Right lobe of liver (tissue), 6 donors: ENCODE results near the gene ZNF3. TPM values are rescaled to one million over a fixed set of nuclear protein-coding genes. Genes with fewer than 3 reads are reported as not detected.

Experiments
- ATAC-seq, 4 donors: fragments of 200-7000 bp; cut with Tn5 transposase; one replicate each; pipeline ENCODE4 v1.9.1; 2020; ENCODE audit warnings: mild to moderate bottlenecking in 4 of 4, moderate library complexity in 4 of 4
- DNase-seq, 3 donors: peaks; one replicate each; pipeline ENCODE4 v3.0.0-alpha.2; 2020
- H3K27ac ChIP-seq, 3 donors: fragments of 200-600 bp; one replicate each; pipeline ENCODE4 v1.8.0; 2022
- H3K27me3 ChIP-seq, 2 donors: fragments of 200-600 bp; one replicate each; pipeline ENCODE4 v1.8.0; 2022
- H3K36me3 ChIP-seq, 4 donors: fragments of 200-600 bp; sonication (generic) in 1 of 4; one replicate each; pipeline versions ENCODE4 v1.5.1 to v1.8.0; 2017 to 2022; ENCODE audit warnings: control low read depth in 1 of 4
- H3K4me1 ChIP-seq, 4 donors: fragments of 200-600 bp; sonication (generic) in 1 of 4; one replicate each; pipeline versions ENCODE4 v1.5.1 to v1.8.0; 2017 to 2022; ENCODE audit warnings: control low read depth in 1 of 4
- H3K4me3 ChIP-seq, 3 donors: fragments of 200-600 bp; one replicate each; pipeline ENCODE4 v1.8.0; 2022
- H3K9me3 ChIP-seq, 4 donors: fragments of 200-600 bp; sonication (generic) in 1 of 4; one replicate each; pipeline versions ENCODE4 v1.5.1 to v1.8.0; 2017 to 2022; ENCODE audit warnings: control low read depth in 1 of 4
- POLR2A ChIP-seq: fragments of 450-650 bp; IDR thresholded peaks from one replicate; pipeline ENCODE4 v1.6.1; 2017; ENCODE audit warnings: antibody characterized with exemption, mild to moderate bottlenecking
- WGBS: methylation state at CpG from one replicate; pipeline ENCODE4 v1.1.6; 2018; ENCODE audit warnings: low coverage, low lambda C conversion rate; ENCODE audit not compliant: insufficient coverage; ENCODE audit errors: missing lambda C conversion rate; 5-methylcytosine and 5-hydroxymethylcytosine counted together
- intact Hi-C, 2 donors: fragments of 100-400 bp; cut with DNase I; formaldehyde crosslinking; loops; one replicate each; pipeline versions ENCODE4 v1.11.2 to v1.14.1; 2022
- total RNA-seq, 6 experiments: library from RNA; depleted of rRNA in 2 of 6; stranded (reverse); fragments of >200 nt in 2 of 6; fragmentation: NEBNext Ultra II Directional in 3 of 6; extraction: Animal tissue kit (Norgen Biotek cat#: 25700) in 3 of 6; gene quantifications; one replicate each; pipeline versions ENCODE4 v1.1.0 to v1.2.4, GENCODE V29; 2016 to 2023
- TF ChIP-seq, protein P1 (sequence below), 4 donors: fragments of 200-600 bp in 3 of 4; fragments of 450-650 bp in 1 of 4; IDR thresholded peaks; one replicate each; pipeline versions ENCODE4 v1.5.1 to v1.8.0; 2016 to 2022; ENCODE audit warnings: antibody characterized with exemption in 4 of 4, mild to moderate bottlenecking in 2 of 4
- donor health status: DM: no; HTN: yes; CAD: no.
- donor health status: DM: no; HTN: no; CAD: no.
- donor health status: DM: no; HTN: no; CAD: no.
- donor health status: DM: no; HTN: yes; CAD: no.
- donor health status: DM: no; HTN: yes; CAD: no.

Gene ZNF3
- total RNA-seq, 6 experiments from 2014 or later, result 9.7 to 18.8 (median 14.0) TPM

DNA sequence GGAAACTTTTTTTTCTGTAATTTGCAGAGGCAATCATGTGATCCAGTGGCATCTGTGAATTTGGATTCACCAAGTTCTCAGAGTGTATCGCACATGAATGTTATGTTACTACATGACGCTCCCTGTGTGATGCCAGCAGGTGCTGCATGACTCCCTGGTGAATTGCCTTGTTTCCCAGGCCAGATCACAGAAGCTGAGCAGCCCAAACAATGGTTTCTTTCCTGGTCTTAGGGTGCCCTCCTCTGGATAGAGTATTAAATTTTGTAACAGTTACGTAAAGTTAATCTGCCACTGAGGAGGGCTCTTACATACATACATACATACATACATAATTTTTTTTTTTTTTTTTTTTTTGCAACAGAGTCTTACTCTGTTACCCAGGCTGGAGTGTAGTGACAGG, 28.3 kb downstream of the ZNF3 start:
- TF ChIP-seq POLR2A, result no peak
- TF ChIP-seq, protein P1, sequence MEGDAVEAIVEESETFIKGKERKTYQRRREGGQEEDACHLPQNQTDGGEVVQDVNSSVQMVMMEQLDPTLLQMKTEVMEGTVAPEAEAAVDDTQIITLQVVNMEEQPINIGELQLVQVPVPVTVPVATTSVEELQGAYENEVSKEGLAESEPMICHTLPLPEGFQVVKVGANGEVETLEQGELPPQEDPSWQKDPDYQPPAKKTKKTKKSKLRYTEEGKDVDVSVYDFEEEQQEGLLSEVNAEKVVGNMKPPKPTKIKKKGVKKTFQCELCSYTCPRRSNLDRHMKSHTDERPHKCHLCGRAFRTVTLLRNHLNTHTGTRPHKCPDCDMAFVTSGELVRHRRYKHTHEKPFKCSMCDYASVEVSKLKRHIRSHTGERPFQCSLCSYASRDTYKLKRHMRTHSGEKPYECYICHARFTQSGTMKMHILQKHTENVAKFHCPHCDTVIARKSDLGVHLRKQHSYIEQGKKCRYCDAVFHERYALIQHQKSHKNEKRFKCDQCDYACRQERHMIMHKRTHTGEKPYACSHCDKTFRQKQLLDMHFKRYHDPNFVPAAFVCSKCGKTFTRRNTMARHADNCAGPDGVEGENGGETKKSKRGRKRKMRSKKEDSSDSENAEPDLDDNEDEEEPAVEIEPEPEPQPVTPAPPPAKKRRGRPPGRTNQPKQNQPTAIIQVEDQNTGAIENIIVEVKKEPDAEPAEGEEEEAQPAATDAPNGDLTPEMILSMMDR (IDR thresholded peaks at IDR 0.05), result peak in 3 of 4 donors; percentile 44 to 66 (median 45)

DNA sequence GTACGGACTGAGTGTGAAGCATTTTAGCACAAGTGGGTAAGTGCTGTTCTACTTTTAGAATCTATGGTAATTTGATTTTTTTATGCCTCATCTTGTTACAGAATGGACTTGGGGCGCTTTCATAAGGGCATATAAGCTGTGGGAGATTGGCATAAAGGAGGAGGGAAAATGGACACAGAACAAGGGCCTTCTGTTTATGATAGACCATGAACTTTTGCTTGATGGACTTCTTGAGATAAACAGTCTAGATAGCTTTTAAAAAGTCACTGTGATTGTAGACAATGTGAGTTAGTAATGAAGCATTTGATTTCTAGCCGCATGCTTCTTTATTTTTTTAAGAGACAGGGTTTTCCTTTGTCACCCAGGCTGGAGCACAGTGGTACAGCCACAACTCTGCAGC, 29.9 kb downstream of the ZNF3 start:
- no peak overlapping the region for H3K4me3 ChIP-seq
- H3K36me3 ChIP-seq, result peaks cover 0 to 3% (median under 1%) of the 10 kb centered on the region in 4 donors
- peaks cover 0 to 5% (median 0%) of the 10 kb centered on the region in 4 donors for H3K4me1 ChIP-seq
- ATAC-seq (no peak), DNase-seq (no peak)
- 75% methylated on average over 3 of the region's 3 CpGs for WGBS
- no peaks in the 10 kb centered on the region for H3K9me3 ChIP-seq
- no peak for TF ChIP-seq POLR2A
- TF ChIP-seq, protein P1 (IDR thresholded peaks at IDR 0.05), result no peak
- intact Hi-C loops, result loop anchor here in 1 of 2 donors (10.0 kb wide), 1 partner anchor 137 kb away; the partner anchor contains the start of gene TRIM4
- no peaks in the 10 kb centered on the region for H3K27me3 ChIP-seq
- H3K27ac ChIP-seq, result no peak overlapping the region

More for the DNA sequence above, 28.3 kb downstream of the ZNF3 start:
- 9% methylated on average over 3 of the region's 3 CpGs for WGBS
- Histone ChIP-seq H3K27ac (no peak overlapping the region), H3K4me3 (no peak overlapping the region), H3K27me3 (no peaks in the 10 kb centered on the region), H3K9me3 (no peaks in the 10 kb centered on the region), H3K36me3 (peaks cover 0 to 19% (median 5%) of the 10 kb centered on the region in 4 donors), H3K4me1 (peaks cover 0 to 5% (median 0%) of the 10 kb centered on the region in 4 donors)
- intact Hi-C loops, result loop anchor here in 1 of 2 donors (10.0 kb wide), 1 partner anchor 138 kb away; the partner anchor contains the start of gene TRIM4
- DNase-seq (peak in 1 of 3 donors; percentile 64), ATAC-seq (peak; percentile 63 to 84 (median 78))

DNA sequence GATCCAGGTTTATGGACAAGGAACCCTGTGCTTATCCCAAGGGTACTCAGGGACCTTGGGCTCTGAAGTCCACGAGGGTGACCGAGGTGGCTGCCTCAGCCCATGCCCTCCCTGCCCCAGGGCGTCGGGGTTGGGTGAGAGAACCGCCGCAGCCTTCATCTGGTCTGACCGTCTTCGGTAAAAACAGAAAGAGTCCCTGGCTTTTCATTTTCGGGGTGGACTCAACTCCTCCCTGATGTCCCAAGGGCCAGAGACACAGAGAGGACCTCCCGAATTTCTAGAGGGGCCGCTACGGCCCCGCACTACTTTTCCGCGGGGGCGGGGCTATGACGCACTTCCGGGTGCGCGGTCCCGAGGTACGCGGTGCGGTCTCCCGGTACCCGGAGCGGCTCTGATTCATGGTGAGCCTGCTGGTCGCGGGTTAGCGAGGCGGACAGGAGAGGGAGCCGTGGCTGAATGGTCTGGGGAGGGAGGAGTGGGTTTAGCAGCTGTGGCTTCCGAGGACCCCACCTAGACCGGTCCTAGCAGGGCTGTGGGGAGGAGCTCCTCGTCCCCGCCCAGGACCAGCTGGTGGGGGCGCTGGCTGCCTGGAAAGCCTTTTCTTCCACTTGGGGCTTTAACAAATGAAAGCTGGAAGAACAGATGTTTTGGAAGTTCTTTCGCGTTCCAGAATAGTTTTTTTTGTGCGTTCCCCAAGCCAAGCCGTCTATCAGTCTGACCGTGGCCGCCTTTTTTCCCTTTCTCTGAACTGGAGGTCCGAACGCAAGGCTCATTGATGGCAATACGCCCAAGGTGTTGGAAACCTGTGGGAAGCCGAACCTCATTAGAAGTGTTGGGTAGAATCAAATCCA, 31.9 kb downstream of the ZNF3 start, which contains the start of gene ZSCAN21:
Gene ZSCAN21 (plus strand): TSS at position 334 of the 851 bp plus-strand sequence. CDS start 7,233 bp downstream, outside the sequence.
- H3K27ac ChIP-seq, result peak within 1 kb of the TSS; percentile 78 to 93 (median 92)
- H3K27me3 ChIP-seq, result no peaks in the 10 kb centered on the region
- no peaks in the 10 kb centered on the region for H3K9me3 ChIP-seq
- WGBS, result under 1% methylated on average over 24 of the region's 47 CpGs
- H3K4me1 ChIP-seq, result peaks cover 0 to 9% (median 0%) of the 10 kb centered on the region in 4 donors
- intact Hi-C loops, result loop anchor here (10.0 kb wide), 2 partner anchors 55 to 135 kb away; partner anchors contain the start of gene TRIM4 (in 1 of the 2)
- peaks cover 0 to 3% (median 0%) of the 10 kb centered on the region in 4 donors for H3K36me3 ChIP-seq
- peak; percentile 77 for TF ChIP-seq POLR2A
- TF ChIP-seq, protein P1 (IDR thresholded peaks at IDR 0.05), result peak in 3 of 4 donors; percentile 29 to 36 (median 33)
- ATAC-seq (peak; percentile 86 to 90 (median 88)), DNase-seq (peak; percentile 85 to 86 (median 86))
- peak within 1 kb of the TSS; percentile 68 to 75 (median 73) for H3K4me3 ChIP-seq

DNA sequence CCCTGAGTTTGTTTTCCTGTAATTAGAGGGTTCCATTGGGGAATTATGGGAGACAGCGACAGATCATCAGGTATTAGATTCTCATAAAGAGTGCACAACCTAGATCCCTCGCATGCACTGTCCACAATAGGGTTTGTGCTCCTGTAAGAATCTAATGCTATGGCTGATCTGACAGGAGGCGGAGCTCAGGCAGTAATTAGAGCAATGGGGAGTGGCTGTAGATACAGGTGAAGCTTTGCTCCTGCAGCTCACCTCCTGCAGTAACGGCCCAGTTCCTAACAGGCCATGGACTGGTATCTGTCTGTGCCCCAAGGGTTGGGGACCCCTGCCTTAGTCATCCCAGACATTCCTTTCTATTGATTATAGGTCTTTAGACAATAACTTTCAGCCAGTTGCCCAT, 32.8 kb downstream of the ZNF3 start:
- DNase-seq (no peak), ATAC-seq (no peak)
- Histone ChIP-seq H3K36me3 (peaks cover 0 to 3% (median 0%) of the 10 kb centered on the region in 4 donors), H3K27ac (no peak overlapping the region), H3K27me3 (no peaks in the 10 kb centered on the region), H3K4me1 (peaks cover 0 to 18% (median 0%) of the 10 kb centered on the region in 4 donors), H3K9me3 (no peaks in the 10 kb centered on the region), H3K4me3 (no peak overlapping the region)
- intact Hi-C loops, result loop anchor here in 1 of 2 donors (10.0 kb wide), 1 partner anchor 54 kb away; no protein-coding TSS in a partner anchor
- WGBS, result 95% methylated on average over 2 of the region's 4 CpGs
- TF ChIP-seq, protein P1 (IDR thresholded peaks at IDR 0.05), result no peak
- no peak for TF ChIP-seq POLR2A
